Globus pallidus (tissue), 1 donor: ENCODE results near the gene NLN.
"Not testable (repeated sequence)": the region's sequence is repeated elsewhere in the genome, so short reads cannot be mapped to it uniquely, and the experiment has no call there.

Source experiments
- DNase-seq: peaks from one replicate; pipeline ENCODE4 v3.0.0-alpha.2; 2015; ENCODE audit warnings: low spot score

NLN gene

GRCh38 chr5:65772963-65773362 is 51.0 kb downstream of the NLN start:
- not testable (repeated sequence) for DNase-seq

- no peak for DNase-seq
These were observed 52.3 kb downstream of the NLN start for GRCh38 chr5:65774346-65774745.

- DNase-seq, result no peak
These were observed 53.5 kb downstream of the NLN start for GRCh38 chr5:65775476-65775875.

GRCh38 chr5:65776441-65777141 is 54.6 kb downstream of the NLN start:
- no peak for DNase-seq

- DNase-seq, result no peak
These were observed 56.1 kb downstream of the NLN start for GRCh38 chr5:65778126-65778525.

GRCh38 chr5:65779643-65780042 is 57.6 kb downstream of the NLN start:
- DNase-seq, result no peak

- DNase-seq, result not testable (repeated sequence)
These were observed 66.3 kb downstream of the NLN start for GRCh38 chr5:65788296-65788695.

GRCh38 chr5:65790371-65791163 is 68.6 kb downstream of the NLN start:
- no peak for DNase-seq

- DNase-seq, result peak; percentile 86
These were observed 70.0 kb downstream of the NLN start for GRCh38 chr5:65791712-65792673.

GRCh38 chr5:65796269-65796668 is 74.3 kb downstream of the NLN start:
- no peak for DNase-seq

GRCh38 chr5:65796751-65797316 is 74.8 kb downstream of the NLN start:
- DNase-seq, result no peak

GRCh38 chr5:65797481-65797880 is 75.5 kb downstream of the NLN start:
- no peak for DNase-seq

- DNase-seq, result no peak
These were observed 77.9 kb downstream of the NLN start for GRCh38 chr5:65799857-65800256.

GRCh38 chr5:65800775-65801174 is 78.8 kb downstream of the NLN start:
- no peak for DNase-seq

GRCh38 chr5:65801352-65801783 is 79.4 kb downstream of the NLN start:
- DNase-seq, result peak; percentile 88

- DNase-seq, result peak; percentile 43
These were observed 80.1 kb downstream of the NLN start for GRCh38 chr5:65802080-65802479.

GRCh38 chr5:65802820-65803219 is 80.8 kb downstream of the NLN start:
- DNase-seq, result no peak

- DNase-seq, result no peak
These were observed 81.8 kb downstream of the NLN start for GRCh38 chr5:65803699-65804391.

GRCh38 chr5:65805089-65805488 is 83.1 kb downstream of the NLN start:
- no peak for DNase-seq

GRCh38 chr5:65807494-65807893 is 85.5 kb downstream of the NLN start:
- not testable (repeated sequence) for DNase-seq

GRCh38 chr5:65808251-65808741 is 86.3 kb downstream of the NLN start:
- DNase-seq, result no peak
